GM10266 (cell line): ENCODE data around the gene FBN2.
"Not testable (repeated sequence)": the region's sequence is repeated elsewhere in the genome, so short reads cannot be mapped to it uniquely, and the experiment has no call there.

Source experiments
- DNase-seq: peaks from one replicate; pipeline ENCODE4 v3.0.0; 2012; ENCODE audit errors: extremely low spot score
- CTCF ChIP-seq: IDR thresholded peaks from 2 replicates; pipeline ENCODE4 v1.5.1; 2012; ENCODE audit warnings: mild to moderate bottlenecking, low read depth; ENCODE audit not compliant: control insufficient read depth, insufficient read depth; ENCODE audit errors: missing control alignments

Gene FBN2

GRCh38 chr5:128522336-128522735 lies 15.7 kb downstream of the FBN2 start:
- TF ChIP-seq CTCF: no peak
- DNase-seq: no peak

- DNase-seq: no peak
- TF ChIP-seq CTCF: no peak
Measured at GRCh38 chr5:128519827-128520226, 18.2 kb downstream of the FBN2 start.

GRCh38 chr5:128516978-128517377 lies 21.1 kb downstream of the FBN2 start:
- no peak for DNase-seq
- TF ChIP-seq CTCF: no peak

- no peak for DNase-seq
- TF ChIP-seq CTCF: no peak
Measured at GRCh38 chr5:128513806-128514205, 24.2 kb downstream of the FBN2 start.

GRCh38 chr5:128512894-128513293 lies 25.2 kb downstream of the FBN2 start:
- no peak for DNase-seq
- TF ChIP-seq CTCF: no peak

- no peak for TF ChIP-seq CTCF
Measured at GRCh38 chr5:128506643-128507042, 31.4 kb downstream of the FBN2 start.

GRCh38 chr5:128503727-128504126 lies 34.3 kb downstream of the FBN2 start:
- DNase-seq: not testable (repeated sequence)

More at GRCh38 chr5:128506643-128507042, 31.4 kb downstream of the FBN2 start:
- no peak for DNase-seq

- peak; percentile 41 for TF ChIP-seq CTCF
- DNase-seq: peak; percentile 7
Measured at GRCh38 chr5:128498844-128499455, 39.1 kb downstream of the FBN2 start.
